Peyer's patch (tissue), 4 donors: ENCODE data around the gene TUBGCP3. TPM values are rescaled to one million over a fixed set of nuclear protein-coding genes. Genes with fewer than 3 reads are reported as not detected.

Experiments
- DNase-seq, 3 donors: peaks; one replicate each; pipeline ENCODE4 v3.0.0-alpha.2; 2017 to 2019
- H3K27ac ChIP-seq, 4 donors: fragments of 200-600 bp; sonication (generic); one replicate each; pipeline ENCODE4 v1.5.1; 2016 to 2019
- H3K27me3 ChIP-seq, 2 donors: fragments of 200-600 bp; sonication (generic); one replicate each; pipeline ENCODE4 v1.5.1; 2019
- H3K36me3 ChIP-seq, 3 donors: fragments of 200-600 bp; sonication (generic); one replicate each; pipeline ENCODE4 v1.5.1; 2016 to 2019
- H3K4me1 ChIP-seq, 4 donors: fragments of 200-600 bp; sonication (generic); one replicate each; pipeline ENCODE4 v1.5.1; 2016 to 2019
- H3K4me3 ChIP-seq, 4 donors: fragments of 200-600 bp; sonication (generic); 1 replicate in 3 of 4; 2 replicates in 1 of 4; pipeline ENCODE4 v1.5.1; 2016 to 2019; ENCODE audit warnings: mild to moderate bottlenecking in 1 of 4
- H3K9me3 ChIP-seq, 4 donors: fragments of 200-600 bp; sonication (generic); one replicate each; pipeline ENCODE4 v1.5.1; 2016 to 2019; ENCODE audit warnings: mild to moderate bottlenecking in 1 of 4
- POLR2A ChIP-seq, 2 donors: fragments of 450-650 bp; IDR thresholded peaks; one replicate each; pipeline ENCODE4 v1.5.1; 2017; ENCODE audit warnings: antibody characterized with exemption in 2 of 2, mild to moderate bottlenecking in 2 of 2, moderate library complexity in 2 of 2
- total RNA-seq, 4 donors: library from RNA; depleted of rRNA; stranded (reverse); fragments of >200 nt; gene quantifications; one replicate each; pipeline ENCODE4 v1.1.0, GENCODE V29; 2016
- TF ChIP-seq, protein P1 (sequence below), 6 experiments: fragments of 450-650 bp in 4 of 6; fragments of 200-600 bp in 2 of 6; sonication (generic) in 1 of 6; IDR thresholded peaks; one replicate each; pipeline ENCODE4 v1.5.1; 2017 to 2019; ENCODE audit warnings: antibody characterized with exemption in 6 of 6, mild to moderate bottlenecking in 3 of 6, moderate library complexity in 1 of 6

The TUBGCP3 gene
- total RNA-seq, 4 donors from 2014 or later, result 32.2 to 75.9 (median 43.6) TPM

DNA sequence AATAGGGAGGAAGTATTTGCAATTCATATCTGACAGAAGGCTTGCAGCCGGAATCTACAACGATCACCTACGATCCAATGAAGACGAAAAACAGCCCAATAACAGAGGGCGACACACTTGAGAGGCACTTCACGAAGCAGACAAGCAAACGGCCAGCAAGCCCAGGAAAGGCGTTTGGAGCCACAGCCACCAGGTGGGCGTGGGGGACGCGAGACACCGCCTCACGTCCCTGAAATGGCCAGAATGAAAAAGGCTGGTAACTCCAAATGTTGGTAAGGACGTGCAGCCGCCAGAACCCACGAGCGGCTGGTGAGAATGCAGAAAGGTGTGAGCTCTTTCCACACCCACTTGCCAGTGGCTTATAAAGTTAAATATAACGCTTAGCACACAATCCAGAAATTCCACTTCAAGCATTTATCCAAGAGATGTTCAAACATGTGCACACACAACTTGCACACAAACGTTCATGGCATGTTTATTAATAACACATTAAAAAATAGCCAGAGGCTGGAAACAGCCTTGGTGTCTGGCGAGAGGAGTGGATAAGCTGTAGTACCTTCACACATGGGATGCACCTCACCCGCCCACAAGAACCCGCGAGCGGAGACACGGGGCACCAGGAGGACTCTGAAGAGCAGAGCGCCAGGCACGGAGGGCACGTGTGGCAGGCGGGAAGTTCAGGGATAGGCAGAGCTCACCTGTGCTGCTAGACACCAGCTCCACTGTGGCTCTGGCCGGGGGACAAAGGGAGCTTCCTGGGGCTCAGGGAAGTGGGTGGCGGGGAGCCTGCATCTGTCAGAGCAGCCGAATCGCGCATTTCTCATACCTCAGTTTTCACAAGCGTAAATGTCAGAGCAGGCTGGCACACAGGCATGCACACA lies 122.5 kb downstream of the TUBGCP3 start:
- Histone ChIP-seq H3K4me1 (no peaks in the 10 kb centered on the region), H3K27ac (no peak overlapping the region), H3K4me3 (no peak overlapping the region), H3K27me3 (no peaks in the 10 kb centered on the region), H3K9me3 (peaks cover 0 to 3% (median 0%) of the 10 kb centered on the region in 4 donors), H3K36me3 (no peaks in the 10 kb centered on the region)
- no peak for DNase-seq
- TF ChIP-seq, protein P1, sequence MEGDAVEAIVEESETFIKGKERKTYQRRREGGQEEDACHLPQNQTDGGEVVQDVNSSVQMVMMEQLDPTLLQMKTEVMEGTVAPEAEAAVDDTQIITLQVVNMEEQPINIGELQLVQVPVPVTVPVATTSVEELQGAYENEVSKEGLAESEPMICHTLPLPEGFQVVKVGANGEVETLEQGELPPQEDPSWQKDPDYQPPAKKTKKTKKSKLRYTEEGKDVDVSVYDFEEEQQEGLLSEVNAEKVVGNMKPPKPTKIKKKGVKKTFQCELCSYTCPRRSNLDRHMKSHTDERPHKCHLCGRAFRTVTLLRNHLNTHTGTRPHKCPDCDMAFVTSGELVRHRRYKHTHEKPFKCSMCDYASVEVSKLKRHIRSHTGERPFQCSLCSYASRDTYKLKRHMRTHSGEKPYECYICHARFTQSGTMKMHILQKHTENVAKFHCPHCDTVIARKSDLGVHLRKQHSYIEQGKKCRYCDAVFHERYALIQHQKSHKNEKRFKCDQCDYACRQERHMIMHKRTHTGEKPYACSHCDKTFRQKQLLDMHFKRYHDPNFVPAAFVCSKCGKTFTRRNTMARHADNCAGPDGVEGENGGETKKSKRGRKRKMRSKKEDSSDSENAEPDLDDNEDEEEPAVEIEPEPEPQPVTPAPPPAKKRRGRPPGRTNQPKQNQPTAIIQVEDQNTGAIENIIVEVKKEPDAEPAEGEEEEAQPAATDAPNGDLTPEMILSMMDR (IDR thresholded peaks at IDR 0.05), result no peak
- TF ChIP-seq POLR2A (IDR thresholded peaks at IDR 0.05), result no peak

DNA sequence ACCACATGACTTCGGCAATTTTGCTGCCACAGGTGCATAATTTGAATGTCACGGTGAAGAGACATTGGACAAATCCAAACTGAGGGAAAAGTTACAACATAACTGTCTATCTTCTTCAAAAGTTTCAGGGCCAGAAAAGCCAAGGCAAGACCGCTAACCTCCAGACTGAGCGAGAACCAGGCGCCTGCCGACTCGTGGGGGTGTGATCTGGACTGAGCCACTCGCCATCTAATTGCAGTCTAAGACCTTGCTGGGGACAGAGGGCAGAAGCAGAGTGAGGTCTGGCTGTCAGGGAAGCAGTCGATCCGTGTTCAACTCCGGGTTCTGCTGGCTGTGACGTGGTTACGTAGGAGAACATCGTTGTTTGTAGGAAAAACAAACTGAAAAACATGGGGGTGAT lies 123.2 kb downstream of the TUBGCP3 start:
- Histone ChIP-seq H3K4me3 (no peak overlapping the region), H3K4me1 (no peaks in the 10 kb centered on the region), H3K27ac (no peak overlapping the region), H3K27me3 (no peaks in the 10 kb centered on the region), H3K36me3 (no peaks in the 10 kb centered on the region), H3K9me3 (peaks cover 0 to 3% (median 0%) of the 10 kb centered on the region in 4 donors)
- DNase-seq, result no peak
- no peak for TF ChIP-seq POLR2A (IDR thresholded peaks at IDR 0.05)
- TF ChIP-seq, protein P1 (IDR thresholded peaks at IDR 0.05), result no peak

GRCh38 chr13:112462408-112462807 lies 125.5 kb downstream of the TUBGCP3 start:
- Histone ChIP-seq H3K4me3 (no peak overlapping the region), H3K36me3 (no peaks in the 10 kb centered on the region), H3K9me3 (peaks cover 0 to 3% (median 0%) of the 10 kb centered on the region in 4 donors), H3K4me1 (no peaks in the 10 kb centered on the region), H3K27me3 (no peaks in the 10 kb centered on the region), H3K27ac (no peak overlapping the region)
- no peak for TF ChIP-seq POLR2A (IDR thresholded peaks at IDR 0.05)
- TF ChIP-seq, protein P1 (IDR thresholded peaks at IDR 0.05), result no peak
- no peak for DNase-seq

DNA sequence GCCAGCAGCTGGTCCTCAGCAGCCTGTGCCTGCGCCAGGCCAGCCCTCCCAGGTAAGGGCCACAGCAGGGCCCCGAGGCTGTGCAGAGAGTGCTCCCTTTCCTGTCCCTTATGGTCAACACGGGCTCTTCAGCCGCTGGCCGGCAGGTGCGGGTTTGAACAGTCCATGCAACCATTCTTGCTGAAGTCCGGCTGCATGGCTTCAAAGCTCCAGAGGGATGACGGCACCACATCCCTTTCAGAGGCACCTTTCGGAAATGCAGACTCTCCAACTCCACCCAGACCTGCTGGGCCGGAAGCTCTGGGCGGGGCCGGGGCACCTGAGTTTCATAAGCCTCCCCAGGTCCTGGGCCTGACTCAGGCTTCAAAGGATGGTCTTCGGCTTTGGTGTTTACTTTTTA lies 130.5 kb downstream of the TUBGCP3 start:
- H3K27ac ChIP-seq, result no peak overlapping the region

GRCh38 chr13:112457081-112457480 lies 130.9 kb downstream of the TUBGCP3 start:
- Histone ChIP-seq H3K36me3 (no peaks in the 10 kb centered on the region), H3K4me1 (no peaks in the 10 kb centered on the region), H3K9me3 (peaks cover 0 to 3% (median 0%) of the 10 kb centered on the region in 4 donors), H3K27me3 (no peaks in the 10 kb centered on the region), H3K27ac (no peak overlapping the region), H3K4me3 (no peak overlapping the region)
- no peak for DNase-seq
- TF ChIP-seq POLR2A (IDR thresholded peaks at IDR 0.05), result no peak
- TF ChIP-seq, protein P1 (IDR thresholded peaks at IDR 0.05), result no peak

More for the DNA sequence above, 130.5 kb downstream of the TUBGCP3 start:
- no peaks in the 10 kb centered on the region for H3K27me3 ChIP-seq
- no peak for TF ChIP-seq POLR2A (IDR thresholded peaks at IDR 0.05)
- TF ChIP-seq, protein P1 (IDR thresholded peaks at IDR 0.05), result no peak
- no peaks in the 10 kb centered on the region for H3K4me1 ChIP-seq
- H3K9me3 ChIP-seq, result peaks cover 0 to 3% (median 0%) of the 10 kb centered on the region in 4 donors
- H3K4me3 ChIP-seq, result no peak overlapping the region
- H3K36me3 ChIP-seq, result no peaks in the 10 kb centered on the region
- no peak for DNase-seq
